ENCODE data around the gene C12orf42. TPM values are rescaled to one million over a fixed set of nuclear protein-coding genes. Genes with fewer than 3 reads are reported as not detected.

The C12orf42 gene
- total RNA-seq, 4 donors from 2014 or later = not detected

GRCh38 chr12:103354403-103354802 lies 141.4 kb downstream of the C12orf42 start:
- 48 to 65% methylated on average over 2 of the region's 2 CpGs for WGBS, 2 donors
- DNase-seq (ENCODE audit: low spot score in 2 of 2) = no peak
- intact Hi-C loops (cut with DNase I; ENCODE audit: low total_unique reads) = no loop called here

GRCh38 chr12:103353913-103354312 lies 141.9 kb downstream of the C12orf42 start:
- no peak for DNase-seq (ENCODE audit: low spot score in 2 of 2)
- 90 to 95% methylated on average over 4 of the region's 4 CpGs for WGBS, 2 donors
- H3K4me3 ChIP-seq (ENCODE audit: low read depth, poor library complexity, severe bottlenecking) = no peak overlapping the region
- no peak for TF ChIP-seq CTCF (IDR thresholded peaks at IDR 0.05)
- no peak for TF ChIP-seq POLR2A (IDR thresholded peaks at IDR 0.05)
- intact Hi-C loops (cut with DNase I; ENCODE audit: low total_unique reads) = no loop called here

More at GRCh38 chr12:103354403-103354802, 141.4 kb downstream of the C12orf42 start:
- TF ChIP-seq POLR2A (IDR thresholded peaks at IDR 0.05) (no peak), CTCF (IDR thresholded peaks at IDR 0.05) (no peak)
- H3K4me3 ChIP-seq (ENCODE audit: low read depth, poor library complexity, severe bottlenecking) = no peak overlapping the region

GRCh38 chr12:103350116-103350515 lies 145.7 kb downstream of the C12orf42 start:
- whole genome bisulfite sequencing, 2 donors = 87 to 90% methylated on average over 5 of the region's 5 CpGs
- intact Hi-C loops (cut with DNase I; ENCODE audit: low total_unique reads) = no loop called here
- no peak for DNase-seq (ENCODE audit: low spot score in 2 of 2)
- TF ChIP-seq POLR2A (IDR thresholded peaks at IDR 0.05) = no peak
- TF ChIP-seq CTCF (IDR thresholded peaks at IDR 0.05) = no peak
- no peak overlapping the region for H3K4me3 ChIP-seq (ENCODE audit: low read depth, poor library complexity, severe bottlenecking)

- no peak for DNase-seq (ENCODE audit: low spot score in 2 of 2)
- H3K4me3 ChIP-seq (ENCODE audit: low read depth, poor library complexity, severe bottlenecking) = no peak overlapping the region
- intact Hi-C loops (cut with DNase I; ENCODE audit: low total_unique reads) = no loop called here
- 83 to 91% methylated on average over 1 of the region's 1 CpG for WGBS, 2 donors
- no peak for TF ChIP-seq CTCF (IDR thresholded peaks at IDR 0.05)
- TF ChIP-seq POLR2A (IDR thresholded peaks at IDR 0.05) = no peak
Measured at GRCh38 chr12:103348935-103349334, 146.8 kb downstream of the C12orf42 start.

- intact Hi-C loops (cut with DNase I; ENCODE audit: low total_unique reads) = no loop called here
- no peak for DNase-seq (ENCODE audit: low spot score in 2 of 2)
- no peak overlapping the region for H3K4me3 ChIP-seq (ENCODE audit: low read depth, poor library complexity, severe bottlenecking)
- TF ChIP-seq POLR2A (IDR thresholded peaks at IDR 0.05) (no peak), CTCF (IDR thresholded peaks at IDR 0.05) (no peak)
Measured at GRCh38 chr12:103336940-103337339, 158.8 kb downstream of the C12orf42 start.

- no peak for DNase-seq (ENCODE audit: low spot score in 2 of 2)
- H3K4me3 ChIP-seq (ENCODE audit: low read depth, poor library complexity, severe bottlenecking) = no peak overlapping the region
- WGBS, 2 donors = 54 to 67% methylated on average over 13 of the region's 13 CpGs
- TF ChIP-seq CTCF (IDR thresholded peaks at IDR 0.05) (no peak), POLR2A (IDR thresholded peaks at IDR 0.05) (no peak)
- intact Hi-C loops (cut with DNase I; ENCODE audit: low total_unique reads) = no loop called here
Measured at GRCh38 chr12:103334466-103334865, 161.3 kb downstream of the C12orf42 start.

Data from lower leg skin (tissue), 4 donors.